Tibial nerve (tissue), 3 donors: ENCODE results near the gene GSTA2.

Source experiments
- POLR2A ChIP-seq, 2 donors: fragments of 450-650 bp; IDR thresholded peaks; one replicate each; pipeline ENCODE4 v1.6.1; 2017; ENCODE audit warnings: antibody characterized with exemption in 2 of 2, mild to moderate bottlenecking in 2 of 2, moderate library complexity in 2 of 2
- TF ChIP-seq, protein P1 (sequence below), 5 experiments: fragments of 200-600 bp in 3 of 5; fragments of 450-650 bp in 2 of 5; sonication (generic) in 3 of 5; IDR thresholded peaks; one replicate each; pipeline ENCODE4 v1.5.1; 2016 to 2019; ENCODE audit warnings: antibody characterized with exemption in 5 of 5, mild to moderate bottlenecking in 3 of 5, moderate library complexity in 2 of 5

DNA sequence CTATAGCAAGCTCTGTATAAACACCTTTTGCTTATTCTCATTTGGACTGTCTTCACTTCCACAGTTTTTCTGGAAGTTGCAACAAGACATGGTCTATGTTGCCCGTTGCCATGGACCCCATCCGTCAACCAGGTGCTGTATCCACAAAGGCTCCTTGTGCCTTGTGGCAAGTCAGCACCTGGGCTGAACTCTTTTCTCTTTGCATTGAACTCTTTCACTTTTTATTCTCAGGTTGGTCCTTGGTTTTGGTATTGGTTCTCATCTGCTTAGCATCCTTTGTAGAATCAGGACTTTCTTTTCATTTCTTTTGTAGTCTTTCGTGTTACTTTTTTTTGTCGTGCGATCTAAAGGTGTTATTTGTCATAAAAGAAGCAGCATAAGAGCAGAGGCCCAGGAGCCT lies 45.4 kb upstream of the GSTA2 start:
- TF ChIP-seq POLR2A (IDR thresholded peaks at IDR 0.05): no peak
- TF ChIP-seq, protein P1, sequence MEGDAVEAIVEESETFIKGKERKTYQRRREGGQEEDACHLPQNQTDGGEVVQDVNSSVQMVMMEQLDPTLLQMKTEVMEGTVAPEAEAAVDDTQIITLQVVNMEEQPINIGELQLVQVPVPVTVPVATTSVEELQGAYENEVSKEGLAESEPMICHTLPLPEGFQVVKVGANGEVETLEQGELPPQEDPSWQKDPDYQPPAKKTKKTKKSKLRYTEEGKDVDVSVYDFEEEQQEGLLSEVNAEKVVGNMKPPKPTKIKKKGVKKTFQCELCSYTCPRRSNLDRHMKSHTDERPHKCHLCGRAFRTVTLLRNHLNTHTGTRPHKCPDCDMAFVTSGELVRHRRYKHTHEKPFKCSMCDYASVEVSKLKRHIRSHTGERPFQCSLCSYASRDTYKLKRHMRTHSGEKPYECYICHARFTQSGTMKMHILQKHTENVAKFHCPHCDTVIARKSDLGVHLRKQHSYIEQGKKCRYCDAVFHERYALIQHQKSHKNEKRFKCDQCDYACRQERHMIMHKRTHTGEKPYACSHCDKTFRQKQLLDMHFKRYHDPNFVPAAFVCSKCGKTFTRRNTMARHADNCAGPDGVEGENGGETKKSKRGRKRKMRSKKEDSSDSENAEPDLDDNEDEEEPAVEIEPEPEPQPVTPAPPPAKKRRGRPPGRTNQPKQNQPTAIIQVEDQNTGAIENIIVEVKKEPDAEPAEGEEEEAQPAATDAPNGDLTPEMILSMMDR (IDR thresholded peaks at IDR 0.05): no peak
